ENCODE data around the gene NUDT16L1.

The NUDT16L1 gene

DNA sequence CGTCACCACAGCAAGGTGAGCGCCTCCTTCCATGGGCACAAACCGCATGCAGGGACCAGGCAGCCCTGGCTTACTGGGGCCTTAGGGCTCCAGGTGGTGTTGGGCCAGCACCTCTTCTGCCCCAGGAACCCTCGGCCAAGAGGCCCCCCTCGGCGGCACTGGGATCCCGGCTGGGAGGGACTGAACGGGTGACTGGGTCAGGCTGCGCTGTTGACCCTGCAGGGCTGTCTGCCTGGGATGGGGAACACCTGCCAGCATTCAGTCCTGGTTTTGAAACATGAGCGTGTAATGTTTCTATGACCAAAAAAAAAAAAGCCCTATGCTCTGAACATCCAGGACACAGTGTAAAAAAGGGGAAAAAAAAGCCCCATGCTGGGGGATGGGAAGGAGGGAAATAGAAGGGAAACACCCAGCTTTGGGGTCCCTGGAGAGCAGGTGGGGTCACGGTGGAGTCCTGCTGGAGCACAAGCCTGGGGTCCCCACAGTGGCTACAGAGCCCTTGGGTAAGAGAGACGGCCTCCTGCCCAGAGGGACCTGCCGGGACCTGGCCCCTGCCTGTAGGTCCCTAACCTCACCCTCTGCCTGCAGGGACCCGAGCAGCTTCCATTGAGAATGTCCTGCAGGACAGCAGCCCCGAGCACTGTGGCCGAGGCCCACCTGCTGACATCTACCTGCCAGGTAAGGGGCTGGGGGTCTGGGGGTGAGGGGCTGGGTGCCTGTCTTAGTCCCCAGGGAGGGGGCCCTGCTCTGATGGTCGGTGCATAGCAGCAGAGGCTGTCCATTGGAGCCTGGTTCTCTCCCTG, 9.9 kb upstream of the NUDT16L1 start:
- no peak for DNase-seq

DNA sequence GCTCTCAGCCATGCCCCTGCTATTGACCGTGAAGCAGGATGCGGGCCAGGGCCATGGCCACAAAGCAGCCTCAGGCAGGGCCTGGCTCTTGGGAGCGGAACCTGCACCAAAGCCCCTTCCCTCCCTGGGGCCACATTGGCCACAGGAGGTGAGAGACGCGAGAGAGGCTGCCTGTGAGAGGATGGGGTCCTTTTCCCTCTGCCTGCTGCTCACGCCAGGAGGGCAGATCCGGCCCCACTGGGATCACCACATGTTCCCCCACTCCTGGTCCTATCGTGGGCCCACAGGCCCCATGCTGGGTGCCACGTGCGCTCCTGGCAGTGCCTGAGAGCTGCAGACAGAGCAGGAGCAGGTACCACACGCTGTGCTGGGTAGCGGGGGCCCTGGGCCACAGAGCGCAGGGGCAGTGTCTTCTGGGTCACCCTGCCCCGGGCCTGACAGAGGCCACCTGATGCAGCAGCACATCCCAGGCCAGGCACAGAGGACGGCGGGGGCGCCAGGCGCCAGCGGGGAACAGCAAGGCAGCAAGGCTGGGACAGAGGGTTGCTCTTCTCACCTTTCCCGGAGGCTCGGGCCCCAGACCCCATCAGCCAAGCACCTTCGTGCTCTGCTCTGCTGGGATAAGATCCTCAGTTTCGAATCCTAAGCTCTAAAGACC, 9.2 kb upstream of the NUDT16L1 start:
- no peak for DNase-seq

DNA sequence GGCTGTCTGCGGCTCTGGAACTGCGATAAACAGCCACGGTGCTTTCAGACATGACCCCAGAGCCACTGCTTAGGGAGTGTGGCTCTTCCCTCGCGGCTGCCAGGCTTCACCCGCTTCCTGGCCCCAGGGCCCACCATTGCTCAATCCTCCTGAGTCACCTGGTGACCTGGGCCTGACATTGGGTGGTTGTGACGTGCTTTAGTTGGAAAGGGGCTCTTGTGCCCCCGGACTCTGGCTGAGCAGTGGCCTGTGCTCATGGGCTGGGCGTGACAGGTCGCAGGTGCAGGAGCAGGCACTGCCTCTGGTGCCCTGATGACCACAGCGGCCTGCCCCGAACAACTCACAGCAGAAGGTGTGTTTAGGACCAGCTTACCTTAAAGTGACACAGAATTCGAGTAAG, 8.6 kb upstream of the NUDT16L1 start:
- no peak for DNase-seq

DNA sequence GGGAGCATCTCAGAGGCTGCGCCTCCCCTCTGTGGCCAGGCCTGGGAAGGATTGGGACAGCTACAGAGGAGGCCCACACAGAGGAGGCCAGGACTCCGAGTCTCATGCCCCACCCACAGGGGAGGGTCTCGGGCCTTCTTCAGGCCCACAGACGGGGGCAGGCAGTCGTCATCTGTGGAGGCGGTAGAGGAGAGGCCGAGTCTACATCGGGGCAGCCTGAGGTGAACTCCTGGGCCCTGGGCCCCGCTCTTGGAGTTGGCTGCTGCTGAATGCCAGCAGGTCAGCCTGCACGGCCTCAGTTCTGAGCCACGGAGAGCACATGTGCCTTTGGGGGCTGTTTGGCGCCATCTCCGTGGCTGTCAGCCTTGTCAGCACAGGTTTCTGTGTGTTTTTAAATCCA, 8.1 kb upstream of the NUDT16L1 start:
- DNase-seq, result no peak

DNA sequence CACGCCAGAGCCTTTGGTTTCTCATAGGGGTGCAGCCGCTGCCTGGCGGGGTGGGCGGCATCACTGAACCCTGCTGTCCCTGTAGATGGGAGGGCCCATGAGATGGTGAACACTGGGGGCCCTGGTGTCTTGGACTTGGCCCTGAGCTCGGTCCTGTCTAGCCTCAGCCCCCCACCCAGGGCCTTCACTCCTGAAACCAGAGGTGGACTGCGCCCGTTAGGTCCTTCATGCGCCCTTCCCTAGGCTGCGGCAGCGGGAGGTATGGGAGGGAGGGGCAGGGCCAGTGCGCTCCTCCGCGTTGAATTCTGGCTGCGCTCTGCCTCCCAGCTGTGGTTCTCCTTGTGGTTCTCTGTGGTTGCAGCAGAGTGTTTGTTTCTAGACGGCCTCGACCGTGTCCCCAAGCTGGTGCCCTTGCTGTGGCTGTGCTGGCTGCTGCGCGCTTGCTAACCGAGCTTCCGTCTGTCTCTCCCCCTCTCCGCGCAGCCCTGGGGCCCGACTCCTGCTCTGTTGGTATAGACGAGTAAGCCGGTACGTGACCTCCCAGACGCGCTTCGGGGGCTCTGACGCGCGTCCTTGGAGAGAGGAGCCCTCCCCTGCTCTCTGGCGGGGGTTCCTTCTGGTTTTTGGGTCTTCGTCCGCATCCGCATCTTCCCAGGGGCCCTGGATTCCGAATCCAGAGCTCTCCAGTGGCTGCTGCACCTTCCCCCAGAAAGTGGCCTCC, 7.4 kb upstream of the NUDT16L1 start:
- DNase-seq, result no peak

GRCh38 chr16:4686497-4687210, 6.7 kb upstream of the NUDT16L1 start:
- DNase-seq, result no peak

DNA sequence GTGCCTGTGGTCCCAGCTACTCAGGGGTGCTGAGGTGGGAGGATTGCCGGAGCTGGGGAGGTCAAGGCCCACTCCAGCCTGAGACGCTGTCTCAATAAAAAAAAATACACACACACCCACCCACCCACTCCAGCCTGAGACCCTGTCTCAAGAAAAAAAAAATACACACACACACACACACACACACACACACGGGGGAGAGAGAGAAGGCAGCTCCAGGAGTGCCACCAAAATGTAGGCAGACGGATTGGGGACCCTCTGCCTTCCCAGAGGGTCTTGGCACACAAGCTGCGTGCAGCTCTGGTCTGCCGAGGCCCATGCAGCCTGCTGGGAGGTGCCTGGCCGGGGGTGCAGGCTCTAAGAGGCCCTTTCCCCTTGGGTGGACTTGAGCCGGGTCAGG, 5.9 kb upstream of the NUDT16L1 start:
- no peak for DNase-seq

- DNase-seq, result no peak
These were observed 5.3 kb upstream of the NUDT16L1 start for GRCh38 chr16:4687946-4688673.

- no peak for DNase-seq
These were observed 4.7 kb upstream of the NUDT16L1 start for GRCh38 chr16:4688674-4689045.

DNA sequence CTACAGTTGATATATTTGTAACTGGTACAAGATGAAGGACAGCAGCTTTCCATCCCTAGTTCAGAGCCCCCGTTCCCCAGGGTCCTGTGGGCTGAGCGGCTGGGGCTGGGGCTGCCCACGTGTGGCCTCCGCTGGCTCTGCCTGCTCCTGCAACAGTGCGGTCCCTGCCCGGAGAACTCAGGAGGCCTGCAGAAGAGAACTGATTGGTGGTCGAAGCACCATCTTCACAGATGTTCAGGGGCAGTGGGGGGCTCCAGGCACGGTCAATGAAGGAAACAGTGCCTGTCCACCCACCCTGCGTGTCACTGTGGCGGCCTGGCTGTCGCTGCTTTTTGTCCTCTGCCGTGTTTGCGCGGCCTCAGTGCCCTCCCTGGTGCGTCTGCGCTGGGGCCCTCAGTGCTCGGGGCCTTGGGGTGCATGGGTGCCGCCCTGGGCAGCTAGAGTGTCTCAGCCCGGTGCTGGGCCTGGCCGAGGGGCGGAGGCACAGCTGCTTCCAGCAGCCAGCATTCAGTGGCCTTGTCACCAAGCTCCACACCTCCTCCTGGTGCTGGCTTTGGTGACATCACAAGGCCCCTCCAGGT, 4.2 kb upstream of the NUDT16L1 start:
- no peak for DNase-seq

DNA sequence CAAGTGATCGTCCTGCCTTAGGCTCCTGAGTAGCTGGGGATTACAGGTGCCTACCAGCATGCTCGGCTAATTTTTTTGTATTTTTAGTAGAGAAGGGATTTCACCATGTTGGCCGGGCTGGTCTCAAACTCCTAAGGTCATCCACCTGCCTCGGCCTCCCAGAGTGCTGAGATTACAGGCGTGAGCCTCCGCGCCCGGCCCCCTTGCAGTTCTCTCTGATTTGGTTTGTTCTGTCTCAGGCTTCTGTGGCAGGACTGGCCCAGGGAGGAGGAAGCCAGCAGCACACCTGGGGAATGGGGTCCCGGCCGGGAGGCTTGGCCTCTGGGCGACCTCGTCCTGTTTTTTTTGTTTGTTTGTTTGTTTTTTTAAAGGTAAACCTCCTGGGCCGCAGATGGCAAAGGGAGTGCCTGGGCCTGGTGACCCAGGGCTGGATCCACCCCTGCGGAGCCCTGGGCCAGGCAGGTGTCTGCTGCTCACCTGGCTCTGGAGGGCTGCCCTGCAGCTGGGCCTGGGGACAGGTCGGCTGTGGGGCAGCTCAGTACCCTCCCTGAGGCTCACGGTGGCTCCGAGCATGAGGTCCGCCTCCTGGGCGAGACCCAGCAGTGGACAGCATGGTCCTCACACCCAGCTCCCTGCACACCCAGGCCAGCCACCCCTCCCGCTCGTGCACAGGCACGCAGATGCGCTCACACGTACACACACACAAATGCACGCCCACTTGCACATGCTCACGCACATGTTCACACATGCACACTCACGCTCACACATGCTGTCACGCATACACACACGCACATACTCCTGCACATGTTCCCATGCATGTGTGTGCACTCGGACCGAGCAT, 3.3 kb upstream of the NUDT16L1 start:
- no peak for DNase-seq

GRCh38 chr16:4690946-4691665, 2.3 kb upstream of the NUDT16L1 start:
- no peak for DNase-seq

DNA sequence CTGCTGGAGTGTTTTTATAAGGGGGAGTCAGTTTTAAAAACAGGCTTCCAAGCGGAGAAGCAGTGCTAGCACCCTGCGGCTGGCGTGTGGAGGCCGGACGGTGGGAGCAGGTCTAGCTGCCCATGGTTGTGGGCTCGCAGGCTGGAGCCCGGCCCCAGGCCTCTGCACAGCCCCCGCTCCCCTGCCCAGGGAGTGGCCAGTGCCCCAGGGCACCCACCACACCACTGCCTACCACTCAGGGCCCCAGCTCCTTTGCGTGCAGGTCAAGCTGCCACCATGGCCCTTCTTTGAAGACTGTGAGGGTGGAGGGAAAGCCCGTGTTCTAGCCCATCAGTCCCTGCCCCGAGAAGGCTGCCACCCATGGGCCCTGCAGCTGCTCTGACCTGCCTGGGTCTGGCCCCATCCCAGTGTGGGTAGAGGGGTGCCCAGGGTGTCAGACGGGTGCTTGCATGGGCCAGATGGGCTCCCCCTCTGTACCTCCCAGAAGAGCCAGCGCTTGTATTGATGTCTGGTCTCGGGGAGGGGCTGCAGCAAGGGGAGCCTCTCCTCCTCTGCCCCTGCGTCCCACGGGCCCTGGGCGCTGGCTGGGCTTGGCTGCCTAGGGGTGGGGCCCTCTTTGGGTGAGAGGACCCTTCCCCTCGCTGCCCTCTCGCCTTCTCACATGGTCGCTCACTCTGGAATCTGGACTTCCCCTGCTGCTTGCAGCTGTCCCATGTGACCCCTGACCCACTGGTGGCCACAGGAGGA, 1.5 kb upstream of the NUDT16L1 start:
- no peak for DNase-seq

DNA sequence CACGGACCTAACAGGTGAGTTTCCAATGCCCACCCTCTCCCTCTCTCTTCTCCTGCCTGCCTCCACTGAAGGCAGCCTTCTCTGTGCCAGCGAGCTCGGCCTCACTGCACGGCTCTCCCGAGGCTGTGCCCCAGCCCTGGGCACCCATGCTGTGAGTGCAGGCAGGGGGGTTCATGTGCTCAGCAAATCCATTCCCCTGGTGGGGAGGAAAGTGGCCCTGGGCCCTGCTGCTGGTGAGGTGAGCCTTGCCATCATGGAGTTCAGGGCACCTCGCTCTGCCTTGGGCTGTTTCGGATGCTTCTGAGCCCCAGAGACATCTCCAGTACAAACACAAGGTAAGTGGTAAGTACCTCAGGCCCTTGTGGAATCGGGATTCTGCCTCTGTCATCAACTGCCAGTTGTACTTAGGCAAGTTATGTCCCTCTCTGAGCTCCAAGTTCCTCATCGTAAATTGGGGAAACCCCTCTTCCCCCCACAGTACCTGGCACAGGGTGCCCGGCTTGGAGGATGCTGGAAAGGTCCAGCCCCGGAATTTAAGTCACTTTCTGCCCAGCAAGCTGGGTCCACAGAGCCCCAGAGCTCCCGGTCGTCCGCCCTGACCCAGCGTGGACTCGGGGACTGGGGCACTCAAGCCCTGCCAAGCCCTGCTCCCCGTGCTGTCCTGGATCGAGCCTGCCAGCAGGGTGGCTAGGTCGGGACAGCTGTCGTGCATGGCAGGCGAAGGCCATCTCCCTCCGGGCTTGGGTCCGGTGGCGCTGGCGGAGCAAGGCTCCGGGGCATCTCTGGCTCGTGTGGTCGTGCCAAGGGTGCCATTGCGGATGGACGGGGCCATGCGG, 684 bp upstream of the NUDT16L1 start:
- DNase-seq, result peak; percentile 14

DNA sequence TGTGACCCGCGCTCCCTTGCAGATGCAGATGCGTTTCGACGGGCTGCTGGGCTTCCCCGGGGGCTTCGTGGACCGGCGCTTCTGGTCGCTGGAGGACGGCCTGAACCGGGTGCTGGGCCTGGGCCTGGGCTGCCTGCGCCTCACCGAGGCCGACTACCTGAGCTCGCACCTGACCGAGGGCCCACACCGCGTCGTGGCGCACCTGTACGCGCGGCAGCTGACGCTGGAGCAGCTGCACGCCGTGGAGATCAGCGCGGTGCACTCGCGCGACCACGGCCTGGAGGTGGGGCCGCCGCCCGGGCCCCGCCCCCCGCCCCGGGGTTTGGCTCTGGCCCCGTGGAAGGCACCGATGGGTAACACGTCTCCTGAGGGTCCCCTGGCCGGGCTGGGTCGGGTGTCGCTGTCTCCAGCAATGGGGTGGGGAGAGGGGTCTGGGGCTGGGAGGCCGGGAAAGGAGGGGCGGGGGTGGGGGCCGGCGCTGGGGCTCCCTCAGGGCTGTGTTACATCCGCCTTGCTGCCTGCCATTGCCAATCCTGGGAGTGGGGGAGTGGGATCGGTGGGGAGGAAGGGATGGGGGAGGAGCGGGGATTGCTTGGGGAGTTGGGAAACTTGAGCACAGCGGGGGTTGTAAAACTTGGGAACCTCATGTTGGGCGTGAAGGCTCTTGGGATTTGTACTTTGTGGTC, 737 bp downstream of the NUDT16L1 start:
- DNase-seq, result peak; percentile 57

DNA sequence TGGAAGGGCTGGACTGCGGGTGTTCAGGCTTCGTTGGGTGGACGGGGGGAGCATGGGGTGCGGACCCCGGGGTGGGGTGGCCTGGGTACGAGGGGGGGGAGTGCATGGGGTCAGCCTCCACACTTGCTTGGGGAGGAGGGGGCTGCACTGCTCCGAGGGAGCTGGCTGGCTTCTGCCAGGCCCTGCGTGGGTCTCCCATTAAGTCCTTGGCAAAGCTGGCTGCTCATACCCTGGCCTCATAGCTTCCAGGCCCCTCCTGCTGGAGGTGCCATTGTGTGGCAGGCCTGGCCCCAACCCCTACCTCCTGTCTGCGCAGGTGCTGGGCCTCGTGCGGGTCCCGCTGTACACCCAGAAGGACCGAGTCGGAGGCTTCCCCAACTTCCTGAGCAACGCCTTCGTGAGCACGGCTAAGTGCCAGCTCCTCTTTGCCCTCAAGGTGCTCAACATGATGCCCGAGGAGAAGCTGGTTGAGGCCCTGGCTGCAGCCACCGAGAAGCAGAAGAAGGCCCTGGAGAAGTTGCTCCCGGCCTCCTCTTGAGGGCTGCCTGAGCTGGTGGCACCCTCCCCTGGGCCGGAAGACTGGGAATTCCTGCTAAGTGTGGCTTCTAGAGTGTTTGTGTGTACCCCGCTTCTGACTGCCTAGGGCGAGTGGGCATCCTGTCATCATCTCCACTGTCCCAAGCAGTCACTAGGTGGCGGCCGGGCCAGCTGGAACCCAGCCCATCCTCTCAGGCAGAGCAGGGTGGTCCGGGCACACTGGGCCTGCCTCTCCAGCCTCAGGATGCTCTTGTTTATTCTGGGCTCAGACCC, 1.5 kb downstream of the NUDT16L1 start:
- no peak for DNase-seq

DNA sequence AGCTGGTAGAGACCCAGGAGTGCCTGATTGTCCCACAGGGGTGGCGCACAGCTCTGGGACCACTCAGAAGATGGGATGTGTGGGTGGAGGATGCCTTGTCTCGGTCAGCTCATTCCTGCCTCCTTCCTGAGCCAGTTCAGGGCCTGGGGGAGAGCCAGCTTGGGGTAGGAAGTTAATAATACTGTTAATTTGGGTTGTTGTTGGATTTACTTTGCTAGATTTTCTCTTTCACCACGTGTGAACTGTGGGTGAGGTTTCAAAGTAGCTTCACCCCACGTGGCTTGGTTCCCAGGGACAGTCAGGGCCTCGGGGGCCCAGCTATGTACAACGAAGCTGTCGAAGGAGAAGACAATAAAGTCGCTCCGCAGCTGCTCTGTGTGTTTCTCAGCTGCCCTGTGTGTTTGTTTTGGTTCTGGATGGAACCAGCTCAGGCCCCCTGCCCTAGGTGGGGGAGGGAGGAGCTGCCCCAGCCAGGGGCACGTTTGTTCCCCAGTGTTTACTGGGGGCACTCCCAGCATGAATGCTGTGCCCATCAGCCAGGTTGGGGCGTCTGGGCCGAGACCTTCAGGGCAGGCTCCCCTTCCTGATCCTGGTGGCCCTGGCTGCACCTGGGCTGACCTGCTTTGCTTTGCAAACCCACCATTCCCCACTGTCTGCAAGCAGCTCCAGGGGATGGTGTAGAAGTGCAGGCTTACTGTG, 2.3 kb downstream of the NUDT16L1 start:
- no peak for DNase-seq

Data from activated naive CD4-positive, alpha-beta T cell treated with Interleukin-2 at 50 U/mL for 16 hours (primary cell).